ENCODE measurements around the gene PPP1R9A.
A peak's percentile ranks its signal among the peaks of the same experiment; 100 is the strongest.

PPP1R9A gene

GRCh38 chr7:95205665-95206225, 298.4 kb downstream of the PPP1R9A start:
- no peak for ATAC-seq
- no peak for DNase-seq

- no peak for DNase-seq
- ATAC-seq: no peak
Observed at GRCh38 chr7:95209276-95209675, 301.9 kb downstream of the PPP1R9A start.

DNA sequence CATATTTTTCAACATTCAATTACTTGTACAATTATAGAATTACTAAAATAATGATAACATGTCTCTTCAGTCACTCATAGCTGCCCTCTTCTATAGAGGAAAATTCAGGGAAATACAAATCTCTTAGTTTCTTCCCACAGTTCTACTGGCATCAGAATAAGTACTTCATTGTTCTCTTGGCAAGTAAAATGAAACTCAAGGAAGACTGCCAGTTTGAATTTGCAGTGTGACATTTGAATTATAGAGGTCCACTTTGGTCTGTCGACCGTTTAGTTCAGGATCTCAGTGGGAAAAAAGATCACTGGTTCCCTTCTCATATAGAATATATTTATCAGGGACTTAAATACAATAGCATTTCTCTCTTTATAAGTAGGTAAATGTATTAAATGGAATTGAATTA, 302.4 kb downstream of the PPP1R9A start:
- ATAC-seq: no peak
- DNase-seq: no peak

DNA sequence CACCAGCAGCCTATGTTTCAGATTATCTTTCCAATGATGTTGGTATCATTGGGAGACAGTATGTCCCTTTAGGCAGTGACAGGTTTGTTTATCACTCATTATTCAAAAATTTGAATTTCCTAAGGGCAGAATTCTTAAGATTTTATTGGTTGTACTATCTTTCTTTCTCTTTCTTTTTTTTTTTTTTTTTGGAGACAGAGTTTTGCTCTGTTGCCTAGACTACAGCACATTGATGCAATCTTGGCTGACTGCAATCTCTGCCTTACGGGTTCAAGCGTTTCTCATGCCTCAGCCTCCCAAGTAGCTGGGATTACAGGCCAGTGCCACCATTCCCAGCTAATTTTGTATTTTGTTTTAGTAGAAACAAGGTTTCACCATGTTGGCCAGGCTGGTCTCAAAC, 305.8 kb downstream of the PPP1R9A start:
- DNase-seq: no peak
- no peak for ATAC-seq

DNA sequence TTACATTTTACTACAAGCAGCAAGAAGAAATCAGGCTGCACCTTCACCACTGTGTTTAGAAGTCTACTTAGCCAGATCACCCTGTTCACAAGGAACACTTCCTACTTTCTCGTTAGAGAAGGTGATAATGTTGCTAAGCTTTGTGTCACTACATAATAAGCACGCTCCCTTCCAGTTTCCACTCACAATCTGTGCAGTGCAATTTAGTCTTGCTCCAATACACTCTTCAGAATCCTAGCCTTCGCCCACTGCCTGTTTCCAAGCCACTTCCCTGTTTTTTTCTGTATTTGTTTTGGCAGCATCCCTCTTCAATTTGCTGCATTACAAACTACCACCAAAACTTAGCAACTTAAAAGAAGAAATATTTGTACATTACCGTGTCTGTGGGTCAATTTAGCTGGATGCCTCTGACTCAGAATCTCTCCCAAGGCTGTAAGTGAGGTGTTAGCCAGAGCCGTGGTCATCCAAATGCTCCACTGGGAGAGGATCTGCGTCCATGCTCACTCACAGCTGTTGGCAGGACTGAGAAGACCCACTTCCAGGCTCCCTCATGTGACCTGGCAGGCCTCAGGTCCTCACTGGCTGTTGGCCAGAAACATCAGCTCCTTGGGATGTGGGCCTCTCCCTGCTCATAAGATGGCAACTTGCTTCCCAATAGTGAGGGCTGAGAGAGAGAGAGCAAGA, 306.6 kb downstream of the PPP1R9A start:
- ATAC-seq: no peak
- DNase-seq: no peak

DNA sequence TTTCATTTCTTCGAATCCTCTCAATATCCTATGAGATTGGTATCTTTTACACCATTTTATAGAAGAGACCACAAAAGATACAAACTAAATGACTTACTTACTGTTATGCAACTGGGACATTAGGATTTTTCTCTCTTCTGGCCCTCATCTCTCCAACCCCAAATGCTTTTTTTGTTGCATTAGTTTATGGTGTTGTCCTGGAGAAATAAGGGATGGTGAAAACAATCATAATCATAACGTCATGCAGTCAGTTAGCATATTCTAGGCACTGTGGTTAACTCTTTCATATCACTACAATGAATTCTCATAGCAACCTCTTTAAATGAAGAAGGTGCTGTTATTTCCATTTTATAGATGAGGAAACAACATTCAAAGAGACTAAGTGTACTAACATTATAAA, 312.3 kb downstream of the PPP1R9A start:
- no peak for DNase-seq
- ATAC-seq: no peak

GRCh38 chr7:95220328-95220727, 312.9 kb downstream of the PPP1R9A start:
- DNase-seq (no peak), ATAC-seq (no peak)

DNA sequence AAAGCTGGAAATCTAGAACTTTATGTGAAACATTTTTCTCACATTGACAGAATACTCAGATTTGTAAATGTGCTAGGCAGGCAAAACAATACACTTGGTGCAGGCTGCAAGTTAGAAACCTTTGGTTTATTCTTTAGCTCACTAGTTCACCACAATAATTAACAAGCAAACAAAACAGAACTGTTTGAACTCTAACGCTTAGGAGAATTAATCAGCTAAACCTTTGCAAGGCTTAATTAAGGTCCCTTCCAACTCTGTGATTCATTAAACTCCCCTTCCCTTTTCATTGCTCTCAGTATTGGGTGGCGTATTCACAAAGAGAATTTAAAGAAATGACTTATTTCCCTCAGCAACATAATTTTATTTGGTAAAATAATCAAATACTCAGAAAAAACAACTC, 317.9 kb downstream of the PPP1R9A start:
- DNase-seq: no peak
- ATAC-seq: no peak

- ATAC-seq (no peak), DNase-seq (no peak)
Observed at GRCh38 chr7:95229301-95229700, 321.9 kb downstream of the PPP1R9A start.

GRCh38 chr7:95238252-95238943, 331.0 kb downstream of the PPP1R9A start:
- no peak for DNase-seq
- ATAC-seq: no peak

DNA sequence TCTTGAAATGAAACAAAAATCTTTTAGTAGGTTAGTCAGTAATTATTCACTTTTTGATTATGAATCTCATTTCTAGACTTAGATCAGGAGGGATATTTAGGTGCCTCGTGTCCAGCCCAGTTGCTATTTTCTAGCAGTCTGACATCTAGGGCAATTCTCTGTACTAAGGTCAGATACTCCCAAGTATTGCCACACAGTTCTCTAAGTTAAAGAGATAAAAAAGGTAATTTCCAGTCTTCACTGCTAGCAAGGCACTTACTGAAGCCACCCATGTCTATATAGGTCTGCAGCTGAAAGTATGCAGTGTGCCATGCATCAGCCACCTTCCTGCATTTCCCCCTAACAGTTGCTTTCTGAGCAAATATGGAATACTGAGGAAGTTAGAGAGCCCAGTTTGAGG, 333.5 kb downstream of the PPP1R9A start:
- ATAC-seq (no peak), DNase-seq (no peak)

GRCh38 chr7:95242266-95242665, 334.9 kb downstream of the PPP1R9A start:
- ATAC-seq (no peak), DNase-seq (no peak)

GRCh38 chr7:95244616-95245015, 337.2 kb downstream of the PPP1R9A start:
- no peak for ATAC-seq
- no peak for DNase-seq

DNA sequence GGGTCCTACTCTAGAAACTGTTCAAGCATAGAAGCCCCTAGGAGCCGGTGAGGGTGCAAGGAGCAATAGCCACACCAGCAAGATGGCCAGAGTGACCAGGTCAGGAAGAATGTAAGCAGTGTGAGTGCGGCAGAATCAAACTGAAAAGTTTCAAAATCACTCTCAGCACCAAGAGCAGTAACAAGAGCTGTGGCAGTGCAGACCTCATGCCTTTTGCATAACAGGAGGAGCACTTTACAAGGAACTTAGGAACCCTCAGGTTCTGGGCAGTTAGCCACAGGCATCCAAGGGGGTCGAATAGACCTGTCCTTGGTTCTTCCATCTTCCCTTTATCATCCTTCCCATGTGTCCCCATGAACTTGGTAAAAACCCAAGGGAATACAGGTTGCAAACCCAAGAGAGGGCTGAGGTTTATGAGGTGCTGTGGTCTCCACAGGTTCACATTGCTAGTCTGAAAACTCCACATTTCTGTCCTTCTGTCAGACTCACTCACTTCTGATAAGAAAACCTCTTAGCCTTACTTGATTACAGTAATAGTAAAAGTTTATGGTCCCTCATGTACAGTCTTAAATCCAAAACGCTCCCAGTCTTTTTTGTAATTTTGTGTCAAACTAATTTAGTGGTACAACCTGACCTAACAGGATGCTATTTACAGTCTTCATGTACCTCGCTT, 338.6 kb downstream of the PPP1R9A start:
- ATAC-seq: no peak

DNA sequence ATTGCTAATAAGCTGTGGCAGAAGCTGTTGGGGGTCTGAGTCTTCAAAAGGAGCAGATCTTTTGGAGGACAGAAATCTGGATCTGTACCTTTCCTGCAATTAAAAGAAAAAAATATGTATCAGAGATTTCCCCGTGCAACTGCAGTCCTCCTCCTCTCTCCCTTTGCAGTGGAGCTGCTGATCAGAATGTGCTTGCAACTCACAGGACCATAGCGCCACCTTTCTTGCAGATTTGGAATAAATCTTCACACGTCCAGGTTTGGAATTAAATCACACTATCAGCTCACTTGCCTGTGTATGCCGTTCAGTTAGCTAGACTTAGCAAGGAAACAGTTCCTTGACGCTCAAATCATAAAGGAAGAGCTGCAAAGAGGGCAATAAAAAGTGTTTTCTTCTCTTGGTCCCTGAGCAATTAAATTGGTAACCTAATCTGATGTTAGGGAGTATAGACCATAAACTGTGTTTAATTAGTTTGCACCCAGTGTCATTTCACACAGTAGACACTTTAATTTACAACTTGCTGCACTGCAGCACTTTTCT, 339.5 kb downstream of the PPP1R9A start:
- no peak for ATAC-seq
- peak; percentile 7 for DNase-seq

More for the DNA sequence above, 338.6 kb downstream of the PPP1R9A start:
- no peak for DNase-seq

- no peak for DNase-seq
- ATAC-seq: no peak
Observed at GRCh38 chr7:95250571-95250970, 343.2 kb downstream of the PPP1R9A start.

- ATAC-seq: no peak
- no peak for DNase-seq
Observed at GRCh38 chr7:95251966-95252365, 344.6 kb downstream of the PPP1R9A start.

DNA sequence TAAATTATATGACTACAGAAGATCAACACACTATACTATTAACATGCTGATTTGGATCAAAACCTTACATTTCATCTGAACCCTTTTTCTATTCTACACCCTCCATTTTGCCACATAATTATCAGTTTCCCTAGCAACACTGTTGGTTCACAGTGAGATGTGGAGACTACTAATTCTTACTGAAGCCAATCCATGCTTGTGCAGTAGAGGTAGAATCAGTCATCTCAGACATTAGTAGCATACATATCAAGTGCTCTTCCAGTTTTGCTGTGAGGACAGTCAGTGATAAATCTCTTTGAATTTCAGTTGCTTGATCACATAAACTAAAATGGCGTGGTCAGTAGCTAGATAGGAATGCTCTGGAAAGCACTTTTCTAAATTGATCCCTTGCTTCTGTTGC, 346.6 kb downstream of the PPP1R9A start:
- ATAC-seq (no peak), DNase-seq (no peak)

DNA sequence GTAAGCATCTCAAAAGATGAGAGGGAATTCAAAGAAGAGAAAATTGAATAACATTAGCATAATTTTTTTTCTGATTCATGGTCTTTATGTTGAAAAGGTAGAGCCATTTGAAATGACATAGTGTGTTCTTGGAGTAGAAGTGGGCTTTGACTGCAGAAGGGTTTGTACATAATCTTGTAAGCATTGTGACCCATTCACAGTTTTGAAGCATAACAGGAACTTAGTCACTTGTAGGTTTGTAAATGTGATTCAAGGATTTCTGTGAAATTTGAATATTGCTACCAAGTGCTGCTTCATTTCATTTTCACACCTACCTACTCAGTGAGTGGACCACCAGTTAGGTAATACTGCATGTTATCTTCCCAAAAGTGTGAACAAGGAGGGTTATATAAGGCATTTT, 348.3 kb downstream of the PPP1R9A start:
- no peak for DNase-seq
- ATAC-seq: no peak

GRCh38 chr7:95261895-95262415, 354.6 kb downstream of the PPP1R9A start:
- ATAC-seq (no peak), DNase-seq (no peak)

- no peak for ATAC-seq
- DNase-seq: no peak
Observed at GRCh38 chr7:95262875-95263274, 355.5 kb downstream of the PPP1R9A start.

DNA sequence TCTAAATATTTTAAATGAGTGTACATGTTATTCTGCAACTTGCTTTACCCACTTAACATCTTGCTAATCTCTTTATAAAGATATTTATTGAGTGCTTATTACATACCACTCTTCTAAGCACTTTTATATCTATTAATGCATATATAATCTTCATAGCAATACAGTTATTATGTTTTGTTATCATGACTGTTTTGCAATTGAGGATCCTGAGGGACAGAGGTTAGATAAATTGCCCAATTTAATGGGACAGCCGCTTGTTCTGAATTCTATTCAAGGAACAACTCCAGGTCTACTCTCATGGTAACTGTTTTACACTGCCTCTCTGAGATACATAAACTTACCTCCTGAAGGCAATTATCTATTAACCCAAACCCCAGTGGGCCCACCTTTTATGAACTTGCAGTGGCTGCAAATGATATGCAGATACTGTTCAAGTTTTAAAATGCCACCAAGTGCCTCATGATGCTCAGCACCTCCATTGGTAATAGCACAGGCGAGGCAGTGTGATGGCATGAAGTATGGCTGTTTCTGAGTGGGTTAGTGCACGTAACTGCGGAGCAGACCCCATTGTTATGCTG, 356.5 kb downstream of the PPP1R9A start:
- DNase-seq (no peak), ATAC-seq (no peak)
